Measurements from ENCODE around the gene KRTAP4-6. TPM values are rescaled to one million over a fixed set of nuclear protein-coding genes. Genes with fewer than 3 reads are reported as not detected.
"Not testable (repeated sequence)": the region's sequence is repeated elsewhere in the genome, so short reads cannot be mapped to it uniquely, and the experiment has no call there.

The KRTAP4-6 gene
- total RNA-seq, 4 donors from 2014 or later = not detected

GRCh38 chr17:41126412-41126811 is 13.9 kb downstream of the KRTAP4-6 start:
- H3K4me3 ChIP-seq = no peak overlapping the region
- no peaks in the 10 kb centered on the region for H3K9me3 ChIP-seq
- H3K27me3 ChIP-seq = no peaks in the 10 kb centered on the region
- no peak overlapping the region for H3K27ac ChIP-seq
- H3K4me1 ChIP-seq = no peaks in the 10 kb centered on the region
- no peaks in the 10 kb centered on the region for H3K36me3 ChIP-seq
- TF ChIP-seq, protein P1, sequence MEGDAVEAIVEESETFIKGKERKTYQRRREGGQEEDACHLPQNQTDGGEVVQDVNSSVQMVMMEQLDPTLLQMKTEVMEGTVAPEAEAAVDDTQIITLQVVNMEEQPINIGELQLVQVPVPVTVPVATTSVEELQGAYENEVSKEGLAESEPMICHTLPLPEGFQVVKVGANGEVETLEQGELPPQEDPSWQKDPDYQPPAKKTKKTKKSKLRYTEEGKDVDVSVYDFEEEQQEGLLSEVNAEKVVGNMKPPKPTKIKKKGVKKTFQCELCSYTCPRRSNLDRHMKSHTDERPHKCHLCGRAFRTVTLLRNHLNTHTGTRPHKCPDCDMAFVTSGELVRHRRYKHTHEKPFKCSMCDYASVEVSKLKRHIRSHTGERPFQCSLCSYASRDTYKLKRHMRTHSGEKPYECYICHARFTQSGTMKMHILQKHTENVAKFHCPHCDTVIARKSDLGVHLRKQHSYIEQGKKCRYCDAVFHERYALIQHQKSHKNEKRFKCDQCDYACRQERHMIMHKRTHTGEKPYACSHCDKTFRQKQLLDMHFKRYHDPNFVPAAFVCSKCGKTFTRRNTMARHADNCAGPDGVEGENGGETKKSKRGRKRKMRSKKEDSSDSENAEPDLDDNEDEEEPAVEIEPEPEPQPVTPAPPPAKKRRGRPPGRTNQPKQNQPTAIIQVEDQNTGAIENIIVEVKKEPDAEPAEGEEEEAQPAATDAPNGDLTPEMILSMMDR (IDR thresholded peaks at IDR 0.05) = no peak
- TF ChIP-seq POLR2A (IDR thresholded peaks at IDR 0.05) = no peak
- no peak for DNase-seq

DNA sequence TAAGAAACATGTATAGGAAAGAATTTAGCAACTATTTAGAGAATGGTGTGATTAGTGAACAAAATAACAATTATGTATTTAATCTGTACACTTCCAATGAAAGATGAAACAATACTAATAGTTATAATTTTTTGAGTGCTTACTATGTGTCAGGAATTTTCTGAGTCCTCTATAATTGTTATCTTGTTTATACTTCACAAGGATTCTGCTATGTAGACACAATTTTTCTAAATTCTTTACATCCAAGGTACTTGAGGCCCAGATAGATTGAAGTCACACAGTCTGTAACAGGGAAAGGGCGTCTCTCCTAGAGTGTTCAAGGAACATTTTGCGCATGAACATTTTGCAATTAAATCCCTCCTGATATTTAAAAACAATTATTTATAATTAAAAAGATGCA is 15.3 kb downstream of the KRTAP4-6 start:
- TF ChIP-seq, protein P1 (IDR thresholded peaks at IDR 0.05) = no peak
- TF ChIP-seq POLR2A (IDR thresholded peaks at IDR 0.05) = no peak
- no peaks in the 10 kb centered on the region for H3K36me3 ChIP-seq
- H3K27me3 ChIP-seq = no peaks in the 10 kb centered on the region
- H3K27ac ChIP-seq = no peak overlapping the region
- H3K9me3 ChIP-seq = no peaks in the 10 kb centered on the region
- no peak for DNase-seq
- no peak overlapping the region for H3K4me3 ChIP-seq
- no peaks in the 10 kb centered on the region for H3K4me1 ChIP-seq

DNA sequence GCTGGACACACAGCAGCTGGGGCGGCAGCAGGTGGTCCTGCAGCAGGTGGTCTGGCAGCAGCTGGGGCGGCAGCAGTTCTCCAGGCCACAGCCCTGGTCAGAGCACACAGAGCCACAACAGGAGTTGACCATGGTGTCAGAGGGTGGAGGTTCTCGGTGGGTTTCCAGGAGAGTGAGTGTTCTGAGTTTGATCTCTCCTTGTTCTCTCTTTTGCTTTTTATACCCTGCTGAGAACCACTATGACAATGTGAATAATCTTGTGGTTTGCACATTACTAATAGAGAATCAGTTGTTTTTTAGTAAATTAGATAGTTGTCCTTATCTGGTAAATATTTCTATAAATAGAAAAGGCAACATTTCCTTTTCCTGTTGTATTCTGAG is 16.4 kb downstream of the KRTAP4-6 start, which contains the start of gene KRTAP4-12:
Gene KRTAP4-12 (minus strand): TSS at position 192 of the 381 bp plus-strand sequence. CDS start 60 bp downstream, at position 132.
- H3K4me1 ChIP-seq, H3K9me3 ChIP-seq, DNase-seq, H3K27me3 ChIP-seq, H3K36me3 ChIP-seq, H3K4me3 ChIP-seq, H3K27ac ChIP-seq: not testable (repeated sequence)

DNA sequence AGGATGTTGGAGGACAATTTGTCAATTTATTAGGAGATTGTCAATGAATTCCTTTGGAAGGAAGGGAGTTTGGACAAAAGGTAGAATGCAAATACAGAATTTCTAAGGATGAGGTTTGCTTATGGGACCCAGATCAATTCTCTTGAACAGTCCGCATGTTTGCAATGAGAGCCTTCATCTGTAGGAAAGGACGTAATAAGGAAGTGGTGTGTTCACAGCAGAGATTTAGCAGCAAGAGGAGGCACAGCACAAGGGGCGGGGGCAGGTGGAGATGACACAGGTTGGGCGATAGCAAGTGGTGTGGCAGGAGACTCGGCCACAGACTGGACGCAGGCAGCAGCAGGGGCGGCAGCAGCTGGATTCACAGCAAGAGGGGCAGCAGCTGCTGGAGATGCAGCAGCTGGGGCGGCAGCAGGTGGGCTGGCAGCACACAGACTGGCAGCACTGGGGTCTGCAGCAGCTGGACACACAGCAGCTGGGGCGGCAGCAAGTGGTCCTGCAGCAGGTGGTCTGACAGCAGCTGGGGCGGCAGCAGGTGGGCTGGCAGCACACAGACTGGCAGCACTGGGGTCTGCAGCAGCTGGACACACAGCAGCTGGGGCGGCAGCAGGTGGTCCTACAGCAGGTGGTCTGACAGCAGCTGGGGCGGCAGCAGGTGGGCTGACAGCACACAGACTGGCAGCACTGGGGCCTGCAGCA is 16.9 kb downstream of the KRTAP4-6 start:
- H3K27me3 ChIP-seq, H3K4me1 ChIP-seq, H3K9me3 ChIP-seq, H3K4me3 ChIP-seq, DNase-seq, H3K36me3 ChIP-seq, H3K27ac ChIP-seq: not testable (repeated sequence)

- no peak for DNase-seq
- H3K27me3 ChIP-seq = no peaks in the 10 kb centered on the region
- H3K36me3 ChIP-seq = no peaks in the 10 kb centered on the region
- no peak overlapping the region for H3K27ac ChIP-seq
- TF ChIP-seq, protein P1 (IDR thresholded peaks at IDR 0.05) = no peak
- TF ChIP-seq POLR2A (IDR thresholded peaks at IDR 0.05) = no peak
- no peaks in the 10 kb centered on the region for H3K9me3 ChIP-seq
- H3K4me3 ChIP-seq = no peak overlapping the region
- no peaks in the 10 kb centered on the region for H3K4me1 ChIP-seq
These were observed 18.6 kb downstream of the KRTAP4-6 start for GRCh38 chr17:41121742-41122141.

GRCh38 chr17:41119696-41120690 is 20.4 kb downstream of the KRTAP4-6 start:
- H3K27me3 ChIP-seq, H3K36me3 ChIP-seq, H3K9me3 ChIP-seq, DNase-seq, H3K4me3 ChIP-seq, H3K4me1 ChIP-seq: not testable (repeated sequence)
- peak overlapping the region in 1 of 4 donors; percentile 46 for H3K27ac ChIP-seq

- Histone ChIP-seq H3K9me3 (no peaks in the 10 kb centered on the region), H3K27ac (no peak overlapping the region), H3K36me3 (no peaks in the 10 kb centered on the region), H3K4me1 (no peaks in the 10 kb centered on the region), H3K4me3 (no peak overlapping the region), H3K27me3 (no peaks in the 10 kb centered on the region)
- DNase-seq = no peak
- TF ChIP-seq POLR2A (IDR thresholded peaks at IDR 0.05) = no peak
- TF ChIP-seq, protein P1 (IDR thresholded peaks at IDR 0.05) = no peak
These were observed 21.6 kb downstream of the KRTAP4-6 start for GRCh38 chr17:41118721-41119120.

GRCh38 chr17:41117846-41118386 is 22.4 kb downstream of the KRTAP4-6 start, which contains the start of gene KRTAP4-11:
Gene KRTAP4-11, minus strand, starts transcription at chr17:41118373. Its CDS starts 58 bp downstream, at chr17:41118315.
- not testable (repeated sequence) for H3K27ac ChIP-seq, H3K4me1 ChIP-seq

More at GRCh38 chr17:41117846-41118386, 22.4 kb downstream of the KRTAP4-6 start, which contains the start of gene KRTAP4-11:
- not testable (repeated sequence) for DNase-seq, H3K36me3 ChIP-seq, H3K9me3 ChIP-seq, H3K27me3 ChIP-seq, H3K4me3 ChIP-seq
